GM19438 (cell line): ENCODE measurements around the gene ANO4.

Experiments
- ATAC-seq: cut with Tn5 transposase; IDR thresholded peaks from one replicate; pipeline ENCODE4 v1.9.1; 2021; ENCODE audit warnings: low read depth; ENCODE audit not compliant: unreplicated experiment

Gene ANO4

GRCh38 chr12:100794441-100795173 is at the start of gene ANO4:
ANO4 (plus strand) TSS chr12:100794776; CDS start chr12:100901786, 107,010 bp downstream.
- ATAC-seq = no peak

- ATAC-seq = no peak
These were observed 49.1 kb upstream of the ANO4 start for GRCh38 chr12:100745378-100746071.

- no peak for ATAC-seq
These were observed 41.7 kb upstream of the ANO4 start for GRCh38 chr12:100752841-100753240.

GRCh38 chr12:100753837-100754236 is 40.7 kb upstream of the ANO4 start:
- no peak for ATAC-seq

GRCh38 chr12:100755186-100755585 is 39.4 kb upstream of the ANO4 start:
- ATAC-seq = no peak

- ATAC-seq = no peak
These were observed 36.5 kb upstream of the ANO4 start for GRCh38 chr12:100758083-100758482.

GRCh38 chr12:100767371-100767770 is 27.2 kb upstream of the ANO4 start:
- ATAC-seq = no peak

- no peak for ATAC-seq
These were observed 26.6 kb upstream of the ANO4 start for GRCh38 chr12:100767950-100768349.

GRCh38 chr12:100778967-100779590 is 15.5 kb upstream of the ANO4 start:
- ATAC-seq = no peak

GRCh38 chr12:100789146-100789545 is 5.4 kb upstream of the ANO4 start:
- ATAC-seq = no peak

- no peak for ATAC-seq
These were observed 4.6 kb upstream of the ANO4 start for GRCh38 chr12:100789975-100790374.

GRCh38 chr12:100790552-100790951 is 4.0 kb upstream of the ANO4 start:
- ATAC-seq = no peak

- ATAC-seq = no peak
These were observed 1.4 kb upstream of the ANO4 start for GRCh38 chr12:100793182-100793581.

GRCh38 chr12:100795174-100795799 is 711 bp downstream of the ANO4 start:
- ATAC-seq = no peak

GRCh38 chr12:100795800-100796179 is 1.2 kb downstream of the ANO4 start:
- no peak for ATAC-seq

GRCh38 chr12:100796621-100797020 is 2.0 kb downstream of the ANO4 start:
- ATAC-seq = no peak

GRCh38 chr12:100797246-100797645 is 2.7 kb downstream of the ANO4 start:
- no peak for ATAC-seq

GRCh38 chr12:100797786-100798185 is 3.2 kb downstream of the ANO4 start:
- no peak for ATAC-seq

GRCh38 chr12:100798286-100799160 is 3.9 kb downstream of the ANO4 start:
- ATAC-seq = no peak

GRCh38 chr12:100799770-100800169 is 5.2 kb downstream of the ANO4 start:
- no peak for ATAC-seq
